ENCODE measurements around the gene SCARB2. TPM values are rescaled to one million over a fixed set of nuclear protein-coding genes. Genes with fewer than 3 reads are reported as not detected.

SCARB2 gene
- polyA plus RNA-seq, 4 donors, result 27.7 to 247 (median 47.9) TPM

- FAIRE-seq (no peak), DNase-seq (no peak)
- peaks cover 5 to 35% (median 10%) of the 10 kb centered on the region in 3 donors for H3K36me3 ChIP-seq (ENCODE audit: control insufficient read depth in 3 of 3, insufficient read depth in 2 of 3, low read depth in 1 of 3, low read length in 3 of 3)
- peaks cover 0 to 4% (median 0%) of the 10 kb centered on the region in 3 donors for H3K4me1 ChIP-seq (ENCODE audit: control insufficient read depth in 3 of 3, insufficient read depth in 2 of 3, low read depth in 1 of 3, low read length in 2 of 3)
- H3K9me3 ChIP-seq (ENCODE audit: control insufficient read depth in 2 of 2, insufficient read depth in 1 of 2, low read depth in 1 of 2, low read length in 1 of 2), result no peaks in the 10 kb centered on the region
- H3K27me3 ChIP-seq (ENCODE audit: control insufficient read depth in 3 of 3, insufficient read depth in 3 of 3, low read length in 3 of 3), result no peaks in the 10 kb centered on the region
- H3K4me3 ChIP-seq (ENCODE audit: low read depth in 1 of 3, low read length in 3 of 3), result no peak overlapping the region
- H3K27ac ChIP-seq (ENCODE audit: low read depth in 1 of 3, low read length in 2 of 3), result no peak overlapping the region
- WGBS, 3 donors, result 66 to 73% (median 68%) methylated on average over 2 of the region's 2 CpGs
Observed at GRCh38 chr4:76178296-76178695, 35.3 kb downstream of the SCARB2 start.

- peaks cover 6 to 40% (median 10%) of the 10 kb centered on the region in 3 donors for H3K36me3 ChIP-seq (ENCODE audit: control insufficient read depth in 3 of 3, insufficient read depth in 2 of 3, low read depth in 1 of 3, low read length in 3 of 3)
- no peak for FAIRE-seq
Observed at GRCh38 chr4:76177709-76178108, 35.9 kb downstream of the SCARB2 start.

GRCh38 chr4:76175336-76175735 lies 38.3 kb downstream of the SCARB2 start:
- no peak for FAIRE-seq
- peaks cover 8 to 44% (median 13%) of the 10 kb centered on the region in 3 donors for H3K36me3 ChIP-seq (ENCODE audit: control insufficient read depth in 3 of 3, insufficient read depth in 2 of 3, low read depth in 1 of 3, low read length in 3 of 3)
- 90 to 98% (median 97%) methylated on average over 1 of the region's 1 CpG for WGBS, 3 donors

More at GRCh38 chr4:76177709-76178108, 35.9 kb downstream of the SCARB2 start:
- Histone ChIP-seq H3K4me1 (ENCODE audit: control insufficient read depth in 3 of 3, insufficient read depth in 2 of 3, low read depth in 1 of 3, low read length in 2 of 3) (peaks cover 0 to 4% (median 0%) of the 10 kb centered on the region in 3 donors), H3K9me3 (ENCODE audit: control insufficient read depth in 2 of 2, insufficient read depth in 1 of 2, low read depth in 1 of 2, low read length in 1 of 2) (no peaks in the 10 kb centered on the region), H3K27ac (ENCODE audit: low read depth in 1 of 3, low read length in 2 of 3) (no peak overlapping the region), H3K27me3 (ENCODE audit: control insufficient read depth in 3 of 3, insufficient read depth in 3 of 3, low read length in 3 of 3) (no peaks in the 10 kb centered on the region), H3K4me3 (ENCODE audit: low read depth in 1 of 3, low read length in 3 of 3) (no peak overlapping the region)
- DNase-seq, result no peak

GRCh38 chr4:76174216-76174615 lies 39.4 kb downstream of the SCARB2 start:
- FAIRE-seq, result no peak
- Histone ChIP-seq H3K4me3 (ENCODE audit: low read depth in 1 of 3, low read length in 3 of 3) (no peak overlapping the region), H3K36me3 (ENCODE audit: control insufficient read depth in 3 of 3, insufficient read depth in 2 of 3, low read depth in 1 of 3, low read length in 3 of 3) (peaks cover 8 to 36% (median 13%) of the 10 kb centered on the region in 3 donors), H3K27me3 (ENCODE audit: control insufficient read depth in 3 of 3, insufficient read depth in 3 of 3, low read length in 3 of 3) (no peaks in the 10 kb centered on the region), H3K4me1 (ENCODE audit: control insufficient read depth in 3 of 3, insufficient read depth in 2 of 3, low read depth in 1 of 3, low read length in 2 of 3) (no peaks in the 10 kb centered on the region), H3K27ac (ENCODE audit: low read depth in 1 of 3, low read length in 2 of 3) (no peak overlapping the region), H3K9me3 (ENCODE audit: control insufficient read depth in 2 of 2, insufficient read depth in 1 of 2, low read depth in 1 of 2, low read length in 1 of 2) (no peaks in the 10 kb centered on the region)
- 81 to 88% (median 88%) methylated on average over 6 of the region's 6 CpGs for WGBS, 3 donors
- DNase-seq, result no peak

More at GRCh38 chr4:76175336-76175735, 38.3 kb downstream of the SCARB2 start:
- Histone ChIP-seq H3K4me3 (ENCODE audit: low read depth in 1 of 3, low read length in 3 of 3) (no peak overlapping the region), H3K4me1 (ENCODE audit: control insufficient read depth in 3 of 3, insufficient read depth in 2 of 3, low read depth in 1 of 3, low read length in 2 of 3) (peaks cover 0 to 4% (median 0%) of the 10 kb centered on the region in 3 donors), H3K27me3 (ENCODE audit: control insufficient read depth in 3 of 3, insufficient read depth in 3 of 3, low read length in 3 of 3) (no peaks in the 10 kb centered on the region), H3K27ac (ENCODE audit: low read depth in 1 of 3, low read length in 2 of 3) (no peak overlapping the region), H3K9me3 (ENCODE audit: control insufficient read depth in 2 of 2, insufficient read depth in 1 of 2, low read depth in 1 of 2, low read length in 1 of 2) (no peaks in the 10 kb centered on the region)
- no peak for DNase-seq

- WGBS, 3 donors, result 97 to 100% (median 99%) methylated on average over 3 of the region's 3 CpGs
- no peak for FAIRE-seq
- no peak for DNase-seq
- Histone ChIP-seq H3K27me3 (ENCODE audit: control insufficient read depth in 3 of 3, insufficient read depth in 3 of 3, low read length in 3 of 3) (no peaks in the 10 kb centered on the region), H3K9me3 (ENCODE audit: control insufficient read depth in 2 of 2, insufficient read depth in 1 of 2, low read depth in 1 of 2, low read length in 1 of 2) (no peaks in the 10 kb centered on the region), H3K27ac (ENCODE audit: low read depth in 1 of 3, low read length in 2 of 3) (no peak overlapping the region), H3K4me3 (ENCODE audit: low read depth in 1 of 3, low read length in 3 of 3) (no peak overlapping the region), H3K4me1 (ENCODE audit: control insufficient read depth in 3 of 3, insufficient read depth in 2 of 3, low read depth in 1 of 3, low read length in 2 of 3) (no peaks in the 10 kb centered on the region), H3K36me3 (ENCODE audit: control insufficient read depth in 3 of 3, insufficient read depth in 2 of 3, low read depth in 1 of 3, low read length in 3 of 3) (peaks cover 4 to 39% (median 13%) of the 10 kb centered on the region in 3 donors)
Observed at GRCh38 chr4:76168688-76169087, 44.9 kb downstream of the SCARB2 start.

- Histone ChIP-seq H3K4me3 (ENCODE audit: low read depth in 1 of 3, low read length in 3 of 3) (no peak overlapping the region), H3K9me3 (ENCODE audit: control insufficient read depth in 2 of 2, insufficient read depth in 1 of 2, low read depth in 1 of 2, low read length in 1 of 2) (no peaks in the 10 kb centered on the region), H3K27ac (ENCODE audit: low read depth in 1 of 3, low read length in 2 of 3) (no peak overlapping the region), H3K27me3 (ENCODE audit: control insufficient read depth in 3 of 3, insufficient read depth in 3 of 3, low read length in 3 of 3) (no peaks in the 10 kb centered on the region), H3K36me3 (ENCODE audit: control insufficient read depth in 3 of 3, insufficient read depth in 2 of 3, low read depth in 1 of 3, low read length in 3 of 3) (peaks cover 8 to 31% (median 11%) of the 10 kb centered on the region in 3 donors), H3K4me1 (ENCODE audit: control insufficient read depth in 3 of 3, insufficient read depth in 2 of 3, low read depth in 1 of 3, low read length in 2 of 3) (no peaks in the 10 kb centered on the region)
- 89 to 92% (median 90%) methylated on average over 3 of the region's 3 CpGs for WGBS, 3 donors
- DNase-seq (no peak), FAIRE-seq (no peak)
Observed at GRCh38 chr4:76166480-76166879, 47.1 kb downstream of the SCARB2 start.

GRCh38 chr4:76160355-76160754 lies 53.3 kb downstream of the SCARB2 start:
- no peak overlapping the region for H3K4me3 ChIP-seq (ENCODE audit: low read depth in 1 of 3, low read length in 3 of 3)
- 21 to 75% (median 58%) methylated on average over 2 of the region's 2 CpGs for WGBS, 3 donors
- no peaks in the 10 kb centered on the region for H3K4me1 ChIP-seq (ENCODE audit: control insufficient read depth in 3 of 3, insufficient read depth in 2 of 3, low read depth in 1 of 3, low read length in 2 of 3)
- no peaks in the 10 kb centered on the region for H3K27me3 ChIP-seq (ENCODE audit: control insufficient read depth in 3 of 3, insufficient read depth in 3 of 3, low read length in 3 of 3)
- FAIRE-seq, result no peak
- H3K36me3 ChIP-seq (ENCODE audit: control insufficient read depth in 3 of 3, insufficient read depth in 2 of 3, low read depth in 1 of 3, low read length in 3 of 3), result peaks cover 9 to 22% (median 12%) of the 10 kb centered on the region in 3 donors
- no peaks in the 10 kb centered on the region for H3K9me3 ChIP-seq (ENCODE audit: control insufficient read depth in 2 of 2, insufficient read depth in 1 of 2, low read depth in 1 of 2, low read length in 1 of 2)
- no peak for DNase-seq
- H3K27ac ChIP-seq (ENCODE audit: low read depth in 1 of 3, low read length in 2 of 3), result no peak overlapping the region

GRCh38 chr4:76156635-76157034 lies 57.0 kb downstream of the SCARB2 start:
- Histone ChIP-seq H3K36me3 (ENCODE audit: control insufficient read depth in 3 of 3, insufficient read depth in 2 of 3, low read depth in 1 of 3, low read length in 3 of 3) (peaks cover 3 to 11% (median 5%) of the 10 kb centered on the region in 3 donors), H3K9me3 (ENCODE audit: control insufficient read depth in 2 of 2, insufficient read depth in 1 of 2, low read depth in 1 of 2, low read length in 1 of 2) (no peaks in the 10 kb centered on the region), H3K4me1 (ENCODE audit: control insufficient read depth in 3 of 3, insufficient read depth in 2 of 3, low read depth in 1 of 3, low read length in 2 of 3) (no peaks in the 10 kb centered on the region), H3K4me3 (ENCODE audit: low read depth in 1 of 3, low read length in 3 of 3) (no peak overlapping the region), H3K27ac (ENCODE audit: low read depth in 1 of 3, low read length in 2 of 3) (no peak overlapping the region), H3K27me3 (ENCODE audit: control insufficient read depth in 3 of 3, insufficient read depth in 3 of 3, low read length in 3 of 3) (no peaks in the 10 kb centered on the region)
- DNase-seq (no peak), FAIRE-seq (no peak)
- WGBS, 3 donors, result 15 to 22% (median 15%) methylated on average over 2 of the region's 2 CpGs

GRCh38 chr4:76155979-76156378 lies 57.6 kb downstream of the SCARB2 start:
- no peak for FAIRE-seq
- no peaks in the 10 kb centered on the region for H3K27me3 ChIP-seq (ENCODE audit: control insufficient read depth in 3 of 3, insufficient read depth in 3 of 3, low read length in 3 of 3)

More at GRCh38 chr4:76155979-76156378, 57.6 kb downstream of the SCARB2 start:
- H3K4me3 ChIP-seq (ENCODE audit: low read depth in 1 of 3, low read length in 3 of 3), result no peak overlapping the region
- H3K4me1 ChIP-seq (ENCODE audit: control insufficient read depth in 3 of 3, insufficient read depth in 2 of 3, low read depth in 1 of 3, low read length in 2 of 3), result no peaks in the 10 kb centered on the region
- H3K27ac ChIP-seq (ENCODE audit: low read depth in 1 of 3, low read length in 2 of 3), result no peak overlapping the region
- peaks cover 0 to 7% (median 3%) of the 10 kb centered on the region in 3 donors for H3K36me3 ChIP-seq (ENCODE audit: control insufficient read depth in 3 of 3, insufficient read depth in 2 of 3, low read depth in 1 of 3, low read length in 3 of 3)
- no peaks in the 10 kb centered on the region for H3K9me3 ChIP-seq (ENCODE audit: control insufficient read depth in 2 of 2, insufficient read depth in 1 of 2, low read depth in 1 of 2, low read length in 1 of 2)
- WGBS, 3 donors, result 74 to 95% (median 88%) methylated on average over 3 of the region's 3 CpGs
- DNase-seq, result no peak

Measured in small intestine (tissue), 7 donors.